ENCODE results near the gene TULP1. TPM values are rescaled to one million over a fixed set of nuclear protein-coding genes. Genes with fewer than 3 reads are reported as not detected.

TULP1 gene
- total RNA-seq, 1 donor from 2014 or later, result not detected

DNA sequence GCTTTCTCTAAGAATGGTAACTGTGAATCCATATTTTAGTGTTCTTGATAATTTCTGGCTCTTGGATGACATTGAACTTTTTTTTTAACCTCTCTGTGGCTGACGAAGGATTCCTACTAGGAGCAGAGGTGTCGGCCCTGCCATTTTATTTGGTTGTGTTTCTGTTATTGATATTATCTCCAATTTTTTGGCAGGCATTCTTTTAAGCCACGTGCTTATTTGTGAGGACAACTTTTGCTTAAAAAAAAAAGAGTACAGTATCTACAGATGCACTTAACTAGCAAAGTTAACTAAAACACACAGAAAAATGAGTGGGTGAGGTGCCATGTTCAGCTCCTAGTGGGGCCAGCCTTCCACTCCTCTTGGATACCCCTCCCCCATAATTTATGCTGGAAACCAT, 59.5 kb downstream of the TULP1 start:
- no peaks in the 10 kb centered on the region for H3K9me3 Mint-ChIP-seq (ENCODE audit: unreplicated experiment)
- H3K9ac ChIP-seq (ENCODE audit: low read length), result peak overlapping the region; percentile 68
- H3K4me2 ChIP-seq (ENCODE audit: low read length), result peak overlapping the region; percentile 94
- H3K36me3 Mint-ChIP-seq (ENCODE audit: low read depth, unreplicated experiment), result peaks cover 4% of the 10 kb centered on the region
- H3K79me2 ChIP-seq (ENCODE audit: insufficient read depth, low read length), result no peaks in the 10 kb centered on the region
- peaks cover 12% of the 10 kb centered on the region for H3K27me3 Mint-ChIP-seq (ENCODE audit: low read depth, unreplicated experiment)
- H2AFZ ChIP-seq (ENCODE audit: low read depth, low read length), result no peak overlapping the region
- peak overlapping the region; percentile 71 for H3K4me3 ChIP-seq (ENCODE audit: insufficient read depth, low read depth, low read length)
- H3K4me1 ChIP-seq (ENCODE audit: insufficient read depth, low read length), result peaks cover 16% of the 10 kb centered on the region
- DNase-seq (ENCODE audit: low read depth), result no peak
- no peaks in the 10 kb centered on the region for H3K9me3 ChIP-seq (ENCODE audit: insufficient read depth, low read depth, low read length)
- H3K36me3 ChIP-seq (ENCODE audit: insufficient read depth, low read length), result no peaks in the 10 kb centered on the region
- H3K27me3 ChIP-seq (ENCODE audit: insufficient read depth, low read length), result no peaks in the 10 kb centered on the region
- H3K27ac ChIP-seq (ENCODE audit: low read depth, low read length), result no peak overlapping the region
- peaks cover 10% of the 10 kb centered on the region for H3K4me1 Mint-ChIP-seq (ENCODE audit: low read depth, unreplicated experiment)
- no peak for FAIRE-seq
- TF ChIP-seq, protein P1, sequence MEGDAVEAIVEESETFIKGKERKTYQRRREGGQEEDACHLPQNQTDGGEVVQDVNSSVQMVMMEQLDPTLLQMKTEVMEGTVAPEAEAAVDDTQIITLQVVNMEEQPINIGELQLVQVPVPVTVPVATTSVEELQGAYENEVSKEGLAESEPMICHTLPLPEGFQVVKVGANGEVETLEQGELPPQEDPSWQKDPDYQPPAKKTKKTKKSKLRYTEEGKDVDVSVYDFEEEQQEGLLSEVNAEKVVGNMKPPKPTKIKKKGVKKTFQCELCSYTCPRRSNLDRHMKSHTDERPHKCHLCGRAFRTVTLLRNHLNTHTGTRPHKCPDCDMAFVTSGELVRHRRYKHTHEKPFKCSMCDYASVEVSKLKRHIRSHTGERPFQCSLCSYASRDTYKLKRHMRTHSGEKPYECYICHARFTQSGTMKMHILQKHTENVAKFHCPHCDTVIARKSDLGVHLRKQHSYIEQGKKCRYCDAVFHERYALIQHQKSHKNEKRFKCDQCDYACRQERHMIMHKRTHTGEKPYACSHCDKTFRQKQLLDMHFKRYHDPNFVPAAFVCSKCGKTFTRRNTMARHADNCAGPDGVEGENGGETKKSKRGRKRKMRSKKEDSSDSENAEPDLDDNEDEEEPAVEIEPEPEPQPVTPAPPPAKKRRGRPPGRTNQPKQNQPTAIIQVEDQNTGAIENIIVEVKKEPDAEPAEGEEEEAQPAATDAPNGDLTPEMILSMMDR (IDR thresholded peaks at IDR 0.05; ENCODE audit: insufficient read depth, low read depth, low read length), result no peak
- no peak for TF ChIP-seq EZH2 (IDR thresholded peaks at IDR 0.05; ENCODE audit: insufficient read depth, low read length)
- H3K27ac Mint-ChIP-seq (ENCODE audit: unreplicated experiment), result no peak overlapping the region
- peak overlapping the region; percentile 78 for H3K4me3 Mint-ChIP-seq (ENCODE audit: unreplicated experiment)
- no peaks in the 10 kb centered on the region for H4K20me1 ChIP-seq (ENCODE audit: insufficient read depth, low read length)

DNA sequence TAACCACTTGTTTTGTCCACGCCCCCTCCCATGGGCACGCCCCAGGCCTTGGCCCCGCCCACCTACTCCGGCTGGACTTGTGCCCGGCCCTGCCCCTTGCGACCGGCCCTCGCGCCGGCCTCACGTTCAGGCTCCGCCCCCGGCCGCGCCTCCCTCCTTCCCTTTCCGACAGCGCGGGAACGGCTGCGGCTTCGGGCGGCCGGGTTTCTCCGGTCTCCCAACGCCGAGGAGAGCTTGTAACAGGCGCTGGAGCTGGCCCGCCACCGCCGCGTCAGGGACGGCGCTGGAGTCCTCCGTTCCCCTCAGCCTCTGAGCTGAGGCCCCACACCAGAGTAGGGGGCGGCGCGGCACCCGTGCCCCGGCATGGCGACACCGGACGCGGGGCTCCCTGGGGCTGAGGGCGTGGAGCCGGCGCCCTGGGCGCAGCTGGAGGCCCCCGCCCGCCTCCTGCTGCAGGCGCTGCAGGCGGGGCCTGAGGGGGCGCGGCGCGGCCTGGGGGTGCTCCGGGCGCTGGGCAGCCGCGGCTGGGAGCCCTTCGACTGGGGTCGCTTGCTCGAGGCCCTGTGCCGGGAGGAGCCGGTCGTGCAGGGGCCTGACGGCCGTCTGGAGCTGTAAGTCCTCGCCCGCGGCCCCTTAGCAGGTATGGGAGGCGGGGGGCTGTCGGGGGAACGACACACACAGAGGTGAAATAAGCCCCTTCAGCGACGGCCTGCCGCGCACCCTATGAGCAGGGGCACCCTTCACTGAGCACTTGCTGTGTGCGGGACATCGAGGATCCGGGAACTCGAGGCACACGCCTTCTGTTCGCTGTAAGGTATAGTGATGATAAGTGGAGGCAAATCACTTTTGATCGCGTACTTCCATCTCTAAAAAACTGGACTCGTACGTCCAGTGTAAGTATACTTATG, 60.3 kb downstream of the TULP1 start, which contains the start of gene FANCE:
FANCE (plus strand) TSS at position 156 of the 908 bp plus-strand sequence; CDS start at position 364, 208 bp downstream.
- H3K4me3 Mint-ChIP-seq (ENCODE audit: unreplicated experiment), result peak within 1 kb of the TSS; percentile 78
- no peak for FAIRE-seq

More for the DNA sequence above, 60.3 kb downstream of the TULP1 start, which contains the start of gene FANCE:
- Histone ChIP-seq H3K4me3 (ENCODE audit: insufficient read depth, low read depth, low read length) (peak within 1 kb of the TSS; percentile 71), H3K79me2 (ENCODE audit: insufficient read depth, low read length) (no peaks in the 10 kb centered on the region), H3K27me3 (ENCODE audit: insufficient read depth, low read length) (no peaks in the 10 kb centered on the region), H3K36me3 (ENCODE audit: insufficient read depth, low read length) (no peaks in the 10 kb centered on the region), H3K4me1 (ENCODE audit: insufficient read depth, low read length) (peaks cover 16% of the 10 kb centered on the region), H3K4me2 (ENCODE audit: low read length) (peak within 1 kb of the TSS; percentile 94), H4K20me1 (ENCODE audit: insufficient read depth, low read length) (no peaks in the 10 kb centered on the region), H3K9me3 (ENCODE audit: insufficient read depth, low read depth, low read length) (no peaks in the 10 kb centered on the region), H3K9ac (ENCODE audit: low read length) (peak within 1 kb of the TSS; percentile 68), H2AFZ (ENCODE audit: low read depth, low read length) (peak within 1 kb of the TSS; percentile 83), H3K27ac (ENCODE audit: low read depth, low read length) (no peak within 1 kb of the TSS)
- Mint-ChIP-seq H3K4me1 (ENCODE audit: low read depth, unreplicated experiment) (peaks cover 10% of the 10 kb centered on the region), H3K27ac (ENCODE audit: unreplicated experiment) (no peak within 1 kb of the TSS), H3K27me3 (ENCODE audit: low read depth, unreplicated experiment) (peaks cover 12% of the 10 kb centered on the region), H3K36me3 (ENCODE audit: low read depth, unreplicated experiment) (no peaks in the 10 kb centered on the region), H3K9me3 (ENCODE audit: unreplicated experiment) (no peaks in the 10 kb centered on the region)
- DNase-seq (ENCODE audit: low read depth), result peak; percentile 62
- TF ChIP-seq, protein P1 (IDR thresholded peaks at IDR 0.05; ENCODE audit: insufficient read depth, low read depth, low read length), result no peak
- no peak for TF ChIP-seq EZH2 (IDR thresholded peaks at IDR 0.05; ENCODE audit: insufficient read depth, low read length)

Data from astrocyte (in vitro differentiated cells and primary cell).